SK-N-SH (cell line): ENCODE measurements around the gene RASGEF1B. TPM values are rescaled to one million over a fixed set of nuclear protein-coding genes. Genes with fewer than 3 reads are reported as not detected.

Source experiments
- CTCF ChIA-PET: fragments of 300-600, 350-600 bp; formaldehyde crosslinking; extraction: SDS; loops from one replicate; lab custom pipeline; 2021; lab: Yijun Ruan, JAX
- POLR2A ChIA-PET: fragments of 350-600 bp; sonication (Branson Sonifier 250); formaldehyde crosslinking; extraction: SDS; loops from one replicate; lab custom pipeline; 2020; ENCODE audit warnings: antibody characterized with exemption, inconsistent platforms; lab: Yijun Ruan, JAX
- DNase-seq: peaks from one replicate; pipeline ENCODE4 v3.0.0; 2012
- H2AFZ ChIP-seq: fragments of 200-600 bp; sonication (generic); 2 replicates; pipeline ENCODE4 v1.8.1; 2016; ENCODE audit warnings: antibody characterized with exemption, mild to moderate bottlenecking, low read depth
- H3F3A ChIP-seq: fragments of 200-600 bp; sonication (generic); replicated peaks from 2 replicates; pipeline ENCODE3; 2016; ENCODE audit warnings: antibody characterized with exemption, mild to moderate bottlenecking; ENCODE audit not compliant: insufficient read depth
- H3K27ac ChIP-seq, 2 experiments: fragments of 200-500 bp in 1 of 2; fragments of 200-600 bp in 1 of 2; sonication (Bioruptor generic) in 1 of 2; sonication (generic), shearing (Covaris generic) in 1 of 2; 2 replicates each; pipeline versions ENCODE4 v1.5.1 to v1.6.1; 2014 to 2016; ENCODE audit warnings: low read depth in 2 of 2, inconsistent platforms in 1 of 2, low read length in 1 of 2, mild to moderate bottlenecking in 1 of 2, mixed read lengths in 1 of 2
- H3K27me3 ChIP-seq: fragments of 200-600 bp; sonication (generic), shearing (Covaris generic); 2 replicates; pipeline ENCODE4 v1.6.1; 2016; ENCODE audit warnings: mixed run types; ENCODE audit not compliant: insufficient read depth
- H3K36me3 ChIP-seq, 2 experiments: fragments of 200-500 bp in 1 of 2; fragments of 200-600 bp in 1 of 2; sonication (Bioruptor generic) in 1 of 2; sonication (generic) in 1 of 2; replicated peaks in 1 of 2; 2 replicates each; pipeline versions ENCODE3 to v1.5.1; 2014 to 2016; ENCODE audit warnings: low read length in 1 of 2, mild to moderate bottlenecking in 1 of 2; ENCODE audit not compliant: insufficient read depth in 2 of 2, control insufficient read depth in 1 of 2
- H3K4me1 ChIP-seq, 2 experiments: fragments of 200-500 bp in 1 of 2; fragments of 200-600 bp in 1 of 2; sonication (Bioruptor generic) in 1 of 2; sonication (generic), shearing (Covaris generic) in 1 of 2; 2 replicates each; pipeline versions ENCODE4 v1.5.1 to v1.6.1; 2014 to 2016; ENCODE audit warnings: low read depth in 1 of 2, low read length in 1 of 2, mixed run types in 1 of 2; ENCODE audit not compliant: insufficient read depth in 2 of 2, control insufficient read depth in 1 of 2
- H3K4me2 ChIP-seq: fragments of 200-600 bp; sonication (generic), shearing (Covaris generic); 2 replicates; pipeline ENCODE4 v1.6.1; 2017; ENCODE audit warnings: mixed run types
- H3K4me3 ChIP-seq, 2 experiments: fragments of 200-500 bp in 1 of 2; fragments of 200-600 bp in 1 of 2; sonication (Bioruptor generic) in 1 of 2; sonication (generic), shearing (Covaris generic) in 1 of 2; 2 replicates each; pipeline versions ENCODE4 v1.5.1 to v1.8.1; 2014 to 2016; ENCODE audit warnings: low read depth in 2 of 2, inconsistent platforms in 1 of 2, low read length in 1 of 2, mild to moderate bottlenecking in 1 of 2, mixed read lengths in 1 of 2, moderate library complexity in 1 of 2
- H3K79me2 ChIP-seq: fragments of 200-600 bp; sonication (generic); 2 replicates; pipeline ENCODE4 v1.8.1; 2017; ENCODE audit warnings: mild to moderate bottlenecking; ENCODE audit not compliant: insufficient read depth
- H3K9ac ChIP-seq: fragments of 200-600 bp; sonication (generic); 2 replicates; pipeline ENCODE4 v1.6.1; 2017; ENCODE audit warnings: mixed run types
- H3K9me2 ChIP-seq: fragments of 200-600 bp; sonication (generic); 2 replicates; pipeline ENCODE4 v1.6.1; 2017; ENCODE audit warnings: mixed run types
- H3K9me3 ChIP-seq: fragments of 200-600 bp; sonication (generic); 2 replicates; pipeline ENCODE4 v1.6.1; 2017; ENCODE audit warnings: mixed run types, mild to moderate bottlenecking, moderate library complexity
- H4K20me1 ChIP-seq: fragments of 200-600 bp; sonication (generic); 2 replicates; pipeline ENCODE4 v1.6.1; 2017; ENCODE audit warnings: mild to moderate bottlenecking, mixed run types; ENCODE audit not compliant: insufficient read depth
- CHD2 ChIP-seq: fragments of 150-350 bp; IDR thresholded peaks from 2 replicates; pipeline ENCODE4 v1.6.1; 2018; ENCODE audit warnings: low read length; ENCODE audit not compliant: partially characterized antibody
- GATA2 ChIP-seq: sonication (generic); formaldehyde crosslinking; IDR thresholded peaks from 2 replicates; pipeline ENCODE4 v1.5.0; 2020; ENCODE audit warnings: mild to moderate bottlenecking, missing genetic modification reagents
- MXI1 ChIP-seq: IDR thresholded peaks from 2 replicates; pipeline ENCODE4 v1.6.1; 2012; ENCODE audit warnings: mild to moderate bottlenecking, low read depth, low read length, improper control_type of control experiment
- POLR2AphosphoS5 ChIP-seq: IDR thresholded peaks from 2 replicates; pipeline ENCODE4 v1.6.1; 2012; ENCODE audit warnings: low read depth, low read length
- RFX5 ChIP-seq: IDR thresholded peaks from 2 replicates; pipeline ENCODE4 v1.6.1; 2012; ENCODE audit warnings: mild to moderate bottlenecking, improper control_type of control experiment, low read length
- SMC3 ChIP-seq: IDR thresholded peaks from 2 replicates; pipeline ENCODE4 v1.6.1; 2012; ENCODE audit warnings: low read depth, low read length, improper control_type of control experiment
- TCF12 ChIP-seq: IDR thresholded peaks from 2 replicates; pipeline ENCODE4 v1.4.0; 2012
- WGBS: methylation state at CpG from one replicate; pipeline ENCODE4 v1.1.6; 2017; ENCODE audit warnings: low lambda C conversion rate; 5-methylcytosine and 5-hydroxymethylcytosine counted together
- polyA plus RNA-seq, 3 experiments: library from polyadenylated mRNA; depleted of rRNA; stranded (reverse); fragments of >200 nt; gene quantifications; 2 replicates each; pipeline ENCODE4 v1.2.3, GENCODE V29; 2012
- TF ChIP-seq, protein P1 (sequence below): fragments of 200-600 bp; sonication (generic); IDR thresholded peaks from 2 replicates; pipeline ENCODE4 v1.6.1; 2017; ENCODE audit warnings: antibody characterized with exemption, mild to moderate bottlenecking, moderate library complexity
- TF ChIP-seq, protein P2 (sequence below): IDR thresholded peaks from 2 replicates; pipeline ENCODE4 v1.4.0; 2012; ENCODE audit warnings: low read depth
- TF ChIP-seq, protein P3 (sequence below): IDR thresholded peaks from 2 replicates; pipeline ENCODE4 v1.4.0; 2012; ENCODE audit warnings: low read depth, borderline replicate concordance
- TF ChIP-seq, protein P4 (sequence below): IDR thresholded peaks from 2 replicates; pipeline ENCODE4; 2012
- TF ChIP-seq, protein P5 (sequence below): IDR thresholded peaks from 2 replicates; pipeline ENCODE4 v1.4.0; 2012; ENCODE audit warnings: low read depth, borderline replicate concordance
- TF ChIP-seq, protein P6 (sequence below): IDR thresholded peaks from 2 replicates; pipeline ENCODE4 v1.6.1; 2012; ENCODE audit warnings: mild to moderate bottlenecking, low read depth, low read length, moderate library complexity

The RASGEF1B gene
- polyA plus RNA-seq, 1 of the 3 experiments (the other 2 are of a cell fraction): not detected

DNA sequence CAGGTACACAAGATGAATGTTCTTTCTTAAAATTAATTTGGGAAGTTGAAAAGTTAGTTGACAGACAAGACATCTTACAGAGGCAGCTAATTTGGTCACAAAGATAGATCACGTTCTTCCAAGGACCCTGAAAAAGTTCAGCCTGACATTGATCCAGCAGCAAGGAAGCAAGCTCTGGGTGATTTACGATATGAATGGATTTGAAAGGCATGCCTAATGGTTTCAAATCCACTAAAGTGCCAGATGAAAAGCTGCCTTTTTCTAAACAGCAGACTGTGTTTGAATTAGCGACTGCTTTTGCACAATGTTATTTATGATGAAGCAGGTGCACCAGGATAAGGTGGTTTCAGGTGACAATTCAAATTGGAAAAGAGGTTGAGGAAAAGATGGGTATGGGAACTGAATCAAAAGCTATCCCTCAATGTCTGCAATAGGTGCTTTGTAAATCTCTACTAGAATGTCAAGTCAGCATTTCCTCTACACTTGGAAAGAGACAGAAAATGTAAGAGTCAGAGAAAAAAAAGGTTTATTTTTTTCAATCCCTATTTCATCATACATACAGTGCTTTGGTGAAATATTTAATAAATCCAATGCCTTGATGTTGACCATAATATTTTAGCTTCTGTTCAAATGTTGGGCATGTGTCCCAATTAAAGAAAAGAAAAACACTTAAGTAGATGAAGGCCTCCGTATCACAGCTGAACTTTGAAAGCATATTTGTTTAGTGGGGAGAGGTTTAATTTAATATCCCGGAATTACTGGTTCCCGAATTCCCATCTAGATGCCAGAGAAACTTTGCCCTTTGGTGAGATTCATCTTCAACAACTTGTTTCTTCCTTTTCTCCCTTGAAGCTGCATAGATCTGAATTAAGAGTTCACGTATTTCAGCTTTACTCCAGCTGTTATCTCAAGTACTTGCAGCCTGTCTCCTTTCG is 6.0 kb downstream of the RASGEF1B start:
- Histone ChIP-seq H3K9me2 (no peaks in the 10 kb centered on the region), H3K27me3 (peaks cover 25% of the 10 kb centered on the region), H3K4me1 (no peaks in the 10 kb centered on the region), H3K9ac (no peak overlapping the region), H3K9me3 (no peaks in the 10 kb centered on the region), H3K4me3 (no peak overlapping the region), H4K20me1 (no peaks in the 10 kb centered on the region), H2AFZ (no peak overlapping the region), H3K4me2 (no peak overlapping the region), H3F3A (no peaks in the 10 kb centered on the region), H3K36me3 (no peaks in the 10 kb centered on the region), H3K27ac (no peak overlapping the region), H3K79me2 (no peaks in the 10 kb centered on the region)
- ChIA-PET POLR2A (no interaction called here), CTCF (interaction anchor here (0.8 to 5.5 kb wide), 5 partner anchors 8 to 379 kb away, joined by 3 to 57 read pairs (median 3); no protein-coding TSS in a partner anchor)
- no peak for DNase-seq
- 4% methylated on average over 8 of the region's 8 CpGs for WGBS
- TF ChIP-seq, protein P1, sequence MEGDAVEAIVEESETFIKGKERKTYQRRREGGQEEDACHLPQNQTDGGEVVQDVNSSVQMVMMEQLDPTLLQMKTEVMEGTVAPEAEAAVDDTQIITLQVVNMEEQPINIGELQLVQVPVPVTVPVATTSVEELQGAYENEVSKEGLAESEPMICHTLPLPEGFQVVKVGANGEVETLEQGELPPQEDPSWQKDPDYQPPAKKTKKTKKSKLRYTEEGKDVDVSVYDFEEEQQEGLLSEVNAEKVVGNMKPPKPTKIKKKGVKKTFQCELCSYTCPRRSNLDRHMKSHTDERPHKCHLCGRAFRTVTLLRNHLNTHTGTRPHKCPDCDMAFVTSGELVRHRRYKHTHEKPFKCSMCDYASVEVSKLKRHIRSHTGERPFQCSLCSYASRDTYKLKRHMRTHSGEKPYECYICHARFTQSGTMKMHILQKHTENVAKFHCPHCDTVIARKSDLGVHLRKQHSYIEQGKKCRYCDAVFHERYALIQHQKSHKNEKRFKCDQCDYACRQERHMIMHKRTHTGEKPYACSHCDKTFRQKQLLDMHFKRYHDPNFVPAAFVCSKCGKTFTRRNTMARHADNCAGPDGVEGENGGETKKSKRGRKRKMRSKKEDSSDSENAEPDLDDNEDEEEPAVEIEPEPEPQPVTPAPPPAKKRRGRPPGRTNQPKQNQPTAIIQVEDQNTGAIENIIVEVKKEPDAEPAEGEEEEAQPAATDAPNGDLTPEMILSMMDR: no peak
- TF ChIP-seq, protein P2, sequence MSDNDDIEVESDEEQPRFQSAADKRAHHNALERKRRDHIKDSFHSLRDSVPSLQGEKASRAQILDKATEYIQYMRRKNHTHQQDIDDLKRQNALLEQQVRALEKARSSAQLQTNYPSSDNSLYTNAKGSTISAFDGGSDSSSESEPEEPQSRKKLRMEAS: no peak
- no peak for TF ChIP-seq CHD2
- TF ChIP-seq MXI1: no peak
- TF ChIP-seq POLR2AphosphoS5: no peak
- TF ChIP-seq, protein P3, sequence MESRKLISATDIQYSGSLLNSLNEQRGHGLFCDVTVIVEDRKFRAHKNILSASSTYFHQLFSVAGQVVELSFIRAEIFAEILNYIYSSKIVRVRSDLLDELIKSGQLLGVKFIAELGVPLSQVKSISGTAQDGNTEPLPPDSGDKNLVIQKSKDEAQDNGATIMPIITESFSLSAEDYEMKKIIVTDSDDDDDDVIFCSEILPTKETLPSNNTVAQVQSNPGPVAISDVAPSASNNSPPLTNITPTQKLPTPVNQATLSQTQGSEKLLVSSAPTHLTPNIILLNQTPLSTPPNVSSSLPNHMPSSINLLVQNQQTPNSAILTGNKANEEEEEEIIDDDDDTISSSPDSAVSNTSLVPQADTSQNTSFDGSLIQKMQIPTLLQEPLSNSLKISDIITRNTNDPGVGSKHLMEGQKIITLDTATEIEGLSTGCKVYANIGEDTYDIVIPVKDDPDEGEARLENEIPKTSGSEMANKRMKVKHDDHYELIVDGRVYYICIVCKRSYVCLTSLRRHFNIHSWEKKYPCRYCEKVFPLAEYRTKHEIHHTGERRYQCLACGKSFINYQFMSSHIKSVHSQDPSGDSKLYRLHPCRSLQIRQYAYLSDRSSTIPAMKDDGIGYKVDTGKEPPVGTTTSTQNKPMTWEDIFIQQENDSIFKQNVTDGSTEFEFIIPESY: no peak
- TF ChIP-seq, protein P4, sequence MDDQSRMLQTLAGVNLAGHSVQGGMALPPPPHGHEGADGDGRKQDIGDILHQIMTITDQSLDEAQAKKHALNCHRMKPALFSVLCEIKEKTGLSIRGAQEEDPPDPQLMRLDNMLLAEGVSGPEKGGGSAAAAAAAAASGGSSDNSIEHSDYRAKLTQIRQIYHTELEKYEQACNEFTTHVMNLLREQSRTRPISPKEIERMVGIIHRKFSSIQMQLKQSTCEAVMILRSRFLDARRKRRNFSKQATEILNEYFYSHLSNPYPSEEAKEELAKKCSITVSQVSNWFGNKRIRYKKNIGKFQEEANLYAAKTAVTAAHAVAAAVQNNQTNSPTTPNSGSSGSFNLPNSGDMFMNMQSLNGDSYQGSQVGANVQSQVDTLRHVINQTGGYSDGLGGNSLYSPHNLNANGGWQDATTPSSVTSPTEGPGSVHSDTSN: no peak

DNA sequence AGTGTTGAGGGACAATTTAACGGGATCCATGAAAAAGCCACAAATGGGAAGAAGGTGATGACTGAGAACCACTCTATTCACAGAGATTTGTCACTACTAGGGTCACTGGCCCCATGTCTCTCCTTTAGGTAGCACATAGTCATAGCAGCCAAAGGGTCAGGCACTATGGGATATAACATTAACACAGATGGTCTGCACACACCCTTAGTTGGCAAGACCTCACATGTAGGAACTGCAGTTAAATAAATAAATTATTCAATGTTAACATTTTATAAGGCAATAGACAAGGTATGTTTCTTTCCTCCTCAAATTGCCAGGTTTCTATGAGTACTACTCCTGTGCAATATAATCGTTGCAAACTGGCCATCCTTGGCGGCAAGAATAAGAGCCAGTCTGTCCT is 10.9 kb downstream of the RASGEF1B start:
- Histone ChIP-seq H3F3A (no peaks in the 10 kb centered on the region), H3K9me2 (no peaks in the 10 kb centered on the region), H2AFZ (no peak overlapping the region), H3K4me2 (no peak overlapping the region), H3K27me3 (peaks cover 5% of the 10 kb centered on the region; the same call in 1 of the 2 replicates), H3K4me3 (no peak overlapping the region), H3K9ac (no peak overlapping the region), H3K79me2 (no peaks in the 10 kb centered on the region), H3K9me3 (no peaks in the 10 kb centered on the region), H4K20me1 (no peaks in the 10 kb centered on the region), H3K27ac (no peak overlapping the region), H3K4me1 (no peaks in the 10 kb centered on the region), H3K36me3 (no peaks in the 10 kb centered on the region)
- WGBS: 2% methylated on average over 3 of the region's 3 CpGs
- ChIA-PET CTCF (no interaction called here), POLR2A (no interaction called here)
- no peak for DNase-seq
- TF ChIP-seq RFX5 (no peak), SMC3 (no peak), GATA2 (no peak), TCF12 (no peak)
- TF ChIP-seq, protein P5, sequence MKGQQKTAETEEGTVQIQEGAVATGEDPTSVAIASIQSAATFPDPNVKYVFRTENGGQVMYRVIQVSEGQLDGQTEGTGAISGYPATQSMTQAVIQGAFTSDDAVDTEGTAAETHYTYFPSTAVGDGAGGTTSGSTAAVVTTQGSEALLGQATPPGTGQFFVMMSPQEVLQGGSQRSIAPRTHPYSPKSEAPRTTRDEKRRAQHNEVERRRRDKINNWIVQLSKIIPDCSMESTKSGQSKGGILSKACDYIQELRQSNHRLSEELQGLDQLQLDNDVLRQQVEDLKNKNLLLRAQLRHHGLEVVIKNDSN: no peak
- TF ChIP-seq, protein P4: no peak
- TF ChIP-seq, protein P6, sequence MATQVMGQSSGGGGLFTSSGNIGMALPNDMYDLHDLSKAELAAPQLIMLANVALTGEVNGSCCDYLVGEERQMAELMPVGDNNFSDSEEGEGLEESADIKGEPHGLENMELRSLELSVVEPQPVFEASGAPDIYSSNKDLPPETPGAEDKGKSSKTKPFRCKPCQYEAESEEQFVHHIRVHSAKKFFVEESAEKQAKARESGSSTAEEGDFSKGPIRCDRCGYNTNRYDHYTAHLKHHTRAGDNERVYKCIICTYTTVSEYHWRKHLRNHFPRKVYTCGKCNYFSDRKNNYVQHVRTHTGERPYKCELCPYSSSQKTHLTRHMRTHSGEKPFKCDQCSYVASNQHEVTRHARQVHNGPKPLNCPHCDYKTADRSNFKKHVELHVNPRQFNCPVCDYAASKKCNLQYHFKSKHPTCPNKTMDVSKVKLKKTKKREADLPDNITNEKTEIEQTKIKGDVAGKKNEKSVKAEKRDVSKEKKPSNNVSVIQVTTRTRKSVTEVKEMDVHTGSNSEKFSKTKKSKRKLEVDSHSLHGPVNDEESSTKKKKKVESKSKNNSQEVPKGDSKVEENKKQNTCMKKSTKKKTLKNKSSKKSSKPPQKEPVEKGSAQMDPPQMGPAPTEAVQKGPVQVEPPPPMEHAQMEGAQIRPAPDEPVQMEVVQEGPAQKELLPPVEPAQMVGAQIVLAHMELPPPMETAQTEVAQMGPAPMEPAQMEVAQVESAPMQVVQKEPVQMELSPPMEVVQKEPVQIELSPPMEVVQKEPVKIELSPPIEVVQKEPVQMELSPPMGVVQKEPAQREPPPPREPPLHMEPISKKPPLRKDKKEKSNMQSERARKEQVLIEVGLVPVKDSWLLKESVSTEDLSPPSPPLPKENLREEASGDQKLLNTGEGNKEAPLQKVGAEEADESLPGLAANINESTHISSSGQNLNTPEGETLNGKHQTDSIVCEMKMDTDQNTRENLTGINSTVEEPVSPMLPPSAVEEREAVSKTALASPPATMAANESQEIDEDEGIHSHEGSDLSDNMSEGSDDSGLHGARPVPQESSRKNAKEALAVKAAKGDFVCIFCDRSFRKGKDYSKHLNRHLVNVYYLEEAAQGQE: no peak
